HL-60 (cell line): ENCODE data around the gene TMEM255B.

Source experiments
- CTCF ChIP-seq: IDR thresholded peaks from one replicate; pipeline ENCODE4 v1.5.1; 2011; ENCODE audit warnings: low read length, control low read depth, inconsistent platforms; ENCODE audit not compliant: insufficient read depth
- GABPA ChIP-seq: IDR thresholded peaks from 2 replicates; pipeline ENCODE4 v1.6.1; 2012; ENCODE audit warnings: low read depth
- POLR2AphosphoS5 ChIP-seq: IDR thresholded peaks from 2 replicates; pipeline ENCODE4 v1.6.1; 2012; ENCODE audit warnings: low read depth
- SPI1 ChIP-seq: IDR thresholded peaks from 2 replicates; pipeline ENCODE4 v1.6.1; 2012; ENCODE audit warnings: low read depth, mild to moderate bottlenecking, borderline replicate concordance

GRCh38 chr13:113769881-113770280, 10.9 kb downstream of the TMEM255B start:
- TF ChIP-seq SPI1: no peak
- TF ChIP-seq CTCF: no peak
- no peak for TF ChIP-seq GABPA
- no peak for TF ChIP-seq POLR2AphosphoS5
